GM23338 (cell line): ENCODE data around the gene ERN2. TPM values are rescaled to one million over a fixed set of nuclear protein-coding genes. Genes with fewer than 3 reads are reported as not detected.

Source experiments
- ATAC-seq: fragments of 200-7000 bp; cut with Tn5 transposase; 3 replicates; pipeline ENCODE4 v1.9.1; 2020
- DNase-seq: peaks from one replicate; pipeline ENCODE4 v3.0.0-alpha.2; 2015; ENCODE audit warnings: low spot score
- H2AFZ ChIP-seq: fragments of 200-600 bp; sonication (generic); 2 replicates; pipeline ENCODE4 v1.8.0; 2016; ENCODE audit warnings: antibody characterized with exemption, mild to moderate bottlenecking, moderate library complexity
- H3F3A ChIP-seq: fragments of 200-600 bp; sonication (generic); replicated peaks from 2 replicates; pipeline ENCODE4 v1.8.0; 2017; ENCODE audit warnings: antibody characterized with exemption, mixed run types, low read depth
- H3K27ac ChIP-seq: fragments of 200-600 bp; sonication (generic); 2 replicates; pipeline ENCODE4 v1.6.1; 2016; ENCODE audit warnings: low read depth
- H3K27me3 ChIP-seq: fragments of 200-600 bp; sonication (generic); 2 replicates; pipeline ENCODE4 v1.8.0; 2016; ENCODE audit warnings: mild to moderate bottlenecking, mixed run types, moderate library complexity; ENCODE audit not compliant: insufficient read depth
- H3K36me3 ChIP-seq: fragments of 200-600 bp; sonication (generic); 2 replicates; pipeline ENCODE4 v1.8.0; 2016; ENCODE audit warnings: mild to moderate bottlenecking; ENCODE audit not compliant: insufficient read depth
- H3K4me1 ChIP-seq: fragments of 200-600 bp; sonication (generic); 2 replicates; pipeline ENCODE4 v1.8.0; 2016; ENCODE audit warnings: mild to moderate bottlenecking, moderate library complexity; ENCODE audit not compliant: insufficient read depth
- H3K4me2 ChIP-seq: fragments of 200-600 bp; sonication (generic); 2 replicates; pipeline ENCODE4 v1.7.1; 2017; ENCODE audit warnings: mixed run types
- H3K4me3 ChIP-seq: fragments of 200-600 bp; sonication (generic); 2 replicates; pipeline ENCODE4 v1.6.1; 2016; ENCODE audit warnings: mixed run types
- H3K79me2 ChIP-seq: fragments of 200-600 bp; sonication (generic); replicated peaks from 2 replicates; pipeline ENCODE4 v1.8.0; 2017; ENCODE audit warnings: mild to moderate bottlenecking; ENCODE audit not compliant: insufficient read depth
- H3K9me2 ChIP-seq: fragments of 200-600 bp; sonication (generic); 2 replicates; pipeline ENCODE4 v1.8.0; 2017; ENCODE audit not compliant: insufficient read depth
- H4K20me1 ChIP-seq: fragments of 200-600 bp; sonication (generic); replicated peaks from 2 replicates; pipeline ENCODE4 v1.8.0; 2017; ENCODE audit warnings: mild to moderate bottlenecking; ENCODE audit not compliant: insufficient read depth
- H3K27ac Mint-ChIP-seq: 2 replicates; pipeline ENCODE4 v1.8.0; 2020; ENCODE audit warnings: inconsistent platforms, mild to moderate bottlenecking, moderate library complexity, mixed read lengths
- H3K27me3 Mint-ChIP-seq: 3 replicates; pipeline ENCODE4 v1.8.0; 2022; ENCODE audit warnings: low read depth, mild to moderate bottlenecking, moderate library complexity, mixed read lengths, inconsistent platforms; ENCODE audit not compliant: insufficient read depth, poor library complexity
- H3K36me3 Mint-ChIP-seq: 3 replicates; pipeline ENCODE4 v1.8.0; 2021; ENCODE audit warnings: low read depth, mild to moderate bottlenecking, inconsistent platforms, moderate library complexity, mixed read lengths
- H3K4me1 Mint-ChIP-seq: 3 replicates; pipeline ENCODE4 v1.8.0; 2020; ENCODE audit warnings: mild to moderate bottlenecking, inconsistent platforms, mixed read lengths
- H3K4me3 Mint-ChIP-seq: 3 replicates; pipeline ENCODE4 v1.8.0; 2021; ENCODE audit warnings: moderate library complexity, mild to moderate bottlenecking, inconsistent platforms, mixed read lengths
- H3K9me3 Mint-ChIP-seq: 3 replicates; pipeline ENCODE4 v1.8.0; 2020; ENCODE audit warnings: moderate library complexity, mild to moderate bottlenecking, inconsistent platforms, mixed read lengths
- CREB1 ChIP-seq: fragments of 250-450 bp; sonication (Bioruptor Pico); IDR thresholded peaks from 2 replicates; pipeline ENCODE4 v1.5.0; 2020; ENCODE audit warnings: low read depth, mild to moderate bottlenecking, moderate library complexity
- CTCF ChIP-seq, 2 experiments: fragments of 200-600 bp in 1 of 2; sonication (generic) in 1 of 2; conservative IDR thresholded peaks; 2 replicates each; pipeline versions ENCODE4 v1.5.1 to v1.6.1; 2016 to 2017; ENCODE audit warnings: antibody characterized with exemption in 2 of 2, low read depth in 2 of 2, mild to moderate bottlenecking in 2 of 2, moderate library complexity in 1 of 2
- ETS1 ChIP-seq: IDR thresholded peaks from 2 replicates; pipeline ENCODE4 v1.6.1; 2016; ENCODE audit warnings: antibody characterized with exemption
- EZH2 ChIP-seq: fragments of 200-600 bp; sonication (generic); IDR thresholded peaks from one replicate; pipeline ENCODE4 v1.8.0; 2017; ENCODE audit warnings: antibody characterized with exemption, mild to moderate bottlenecking, low read depth; ENCODE audit not compliant: unreplicated experiment
- EZH2phosphoT487 ChIP-seq: fragments of 200-600 bp; sonication (generic); IDR thresholded peaks from one replicate; pipeline ENCODE4 v1.8.1; 2018; ENCODE audit warnings: antibody characterized with exemption; ENCODE audit not compliant: unreplicated experiment
- JUNB ChIP-seq: IDR thresholded peaks from one replicate; pipeline ENCODE4 v1.6.1; 2016; ENCODE audit warnings: antibody characterized with exemption; ENCODE audit not compliant: unreplicated experiment
- NANOG ChIP-seq: IDR thresholded peaks from 2 replicates; pipeline ENCODE4 v1.6.1; 2016; ENCODE audit warnings: antibody characterized with exemption, borderline replicate concordance
- POLR2AphosphoS5 ChIP-seq: IDR thresholded peaks from 2 replicates; pipeline ENCODE4 v1.6.1; 2016; ENCODE audit warnings: antibody characterized with exemption, low read depth
- REST ChIP-seq: IDR thresholded peaks from one replicate; pipeline ENCODE4 v1.6.1; 2018; ENCODE audit warnings: antibody characterized with exemption; ENCODE audit not compliant: unreplicated experiment
- STAT1 ChIP-seq: IDR thresholded peaks from one replicate; pipeline ENCODE4 v1.6.1; 2016; ENCODE audit warnings: antibody characterized with exemption; ENCODE audit not compliant: unreplicated experiment
- ZNF114 ChIP-seq: fragments of 250-450 bp; sonication (Bioruptor Pico); IDR thresholded peaks from 2 replicates; pipeline ENCODE4 v1.5.0; 2020; ENCODE audit warnings: mild to moderate bottlenecking, moderate library complexity
- ZNF331 ChIP-seq: fragments of 250-450 bp; sonication (Bioruptor Pico); IDR thresholded peaks from 2 replicates; pipeline ENCODE4 v1.5.0; 2020; ENCODE audit warnings: low read depth, mild to moderate bottlenecking, moderate library complexity
- ZNF462 ChIP-seq: fragments of 250-450 bp; sonication (Bioruptor Pico); IDR thresholded peaks from 2 replicates; pipeline ENCODE4 v1.5.0; 2020; ENCODE audit warnings: mild to moderate bottlenecking, moderate library complexity
- polyA plus RNA-seq: library from polyadenylated mRNA; unstranded; fragments of >200 nt; fragmentation: Nextera tagmentation; extraction: Ambion mirVana; gene quantifications from 2 replicates; pipeline ENCODE4 v1.2.1, GENCODE V29; 2016
- total RNA-seq: library from RNA; depleted of rRNA; stranded (reverse); fragments of >200 nt; shearing (Covaris generic); gene quantifications from 2 replicates; pipeline ENCODE4 v1.2.3, GENCODE V29; 2014

Gene ERN2
- total and polyA plus RNA-seq, 2 experiments from 2014 or later, result 0.97 to 1.1 TPM

GRCh38 chr16:23741675-23742303 lies 28.8 kb upstream of the ERN2 start:
- no peak overlapping the region for H2AFZ ChIP-seq
- no peaks in the 10 kb centered on the region for H3K4me1 ChIP-seq
- Mint-ChIP-seq H3K36me3 (no peaks in the 10 kb centered on the region), H3K27me3 (no peaks in the 10 kb centered on the region), H3K27ac (no peak overlapping the region), H3K4me3 (no peak overlapping the region), H3K4me1 (no peaks in the 10 kb centered on the region), H3K9me3 (no peaks in the 10 kb centered on the region)
- H3K4me3 ChIP-seq, result no peak overlapping the region
- H3K36me3 ChIP-seq, result no peaks in the 10 kb centered on the region
- no peaks in the 10 kb centered on the region for H3K27me3 ChIP-seq
- no peaks in the 10 kb centered on the region for H3F3A ChIP-seq
- no peak for ATAC-seq
- no peaks in the 10 kb centered on the region for H3K9me2 ChIP-seq
- TF ChIP-seq ZNF331 (no peak), JUNB (no peak), ZNF462 (no peak), CREB1 (CRISPR knock-in tag) (no peak), ETS1 (no peak), REST (no peak), STAT1 (no peak), EZH2 (no peak), NANOG (no peak), CTCF (conservative IDR thresholded peaks at IDR 0.05; ENCODE audit: low read depth in 2 of 2) (no peak), POLR2AphosphoS5 (no peak), ZNF114 (CRISPR knock-in tag) (no peak), EZH2phosphoT487 (no peak)
- H3K79me2 ChIP-seq, result no peaks in the 10 kb centered on the region
- no peak overlapping the region for H3K27ac ChIP-seq
- no peak overlapping the region for H3K4me2 ChIP-seq
- no peaks in the 10 kb centered on the region for H4K20me1 ChIP-seq
- no peak for DNase-seq
